ENCODE results near the gene RAB15. TPM values are rescaled to one million over a fixed set of nuclear protein-coding genes. Genes with fewer than 3 reads are reported as not detected.

Gene RAB15
- total and polyA plus RNA-seq, 2 donors (not counting 3 experiments of a cell fraction or from before 2014, with no cell fraction given), result 24.9 to 33.3 TPM

DNA sequence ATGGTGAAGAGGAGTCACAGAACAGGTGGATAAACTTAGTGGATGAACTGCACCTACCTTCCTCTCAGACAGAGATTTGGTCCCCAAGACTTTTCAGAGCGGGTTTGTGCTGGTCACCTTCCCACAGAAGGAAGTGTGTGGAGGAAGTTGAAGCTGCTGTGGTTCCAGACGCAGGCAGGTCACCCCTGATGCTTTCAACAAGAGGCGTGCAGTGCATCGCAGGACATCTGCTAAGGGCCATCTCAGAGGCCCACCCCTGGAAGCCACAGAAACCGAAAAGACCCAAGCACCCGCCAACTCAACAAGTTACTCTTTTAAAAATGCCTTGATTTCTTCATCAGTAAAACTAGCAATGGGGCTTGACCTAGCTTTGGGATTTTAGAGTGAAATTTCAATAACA, 28.6 kb downstream of the RAB15 start:
- Histone ChIP-seq H3K27ac (ENCODE audit: insufficient read depth, low read depth, low read length) (no peak overlapping the region), H3K4me1 (ENCODE audit: control insufficient read depth, extremely low read depth, insufficient read depth, low read length) (no peaks in the 10 kb centered on the region), H3K79me2 (ENCODE audit: control insufficient read depth, insufficient read depth, low read length) (no peaks in the 10 kb centered on the region), H3K36me3 (ENCODE audit: control insufficient read depth in 2 of 2, extremely low read depth in 1 of 2, insufficient read depth in 2 of 2, low read length in 2 of 2) (peaks cover 0 to 10% of the 10 kb centered on the region in 2 experiments), H3K4me3 (replicated peaks in 1 of 3; ENCODE audit: insufficient read depth in 1 of 3, low read depth in 1 of 3, low read length in 3 of 3) (no peak overlapping the region), H3K9ac (replicated peaks; ENCODE audit: extremely low read depth, insufficient read depth, low read length) (no peak overlapping the region), H4K20me1 (replicated peaks; ENCODE audit: control insufficient read depth, extremely low read depth, insufficient read depth, low read length) (no peaks in the 10 kb centered on the region), H3K27me3 (ENCODE audit: control insufficient read depth in 2 of 2, insufficient read depth in 2 of 2, low read length in 2 of 2) (no peaks in the 10 kb centered on the region), H2AFZ (ENCODE audit: low read depth, low read length) (no peak overlapping the region), H3K9me3 (replicated peaks; ENCODE audit: control insufficient read depth, insufficient read depth, low read length) (no peaks in the 10 kb centered on the region), H3K4me2 (ENCODE audit: insufficient read depth, low read length) (no peak overlapping the region), H3K9me1 (replicated peaks; ENCODE audit: control insufficient read depth, extremely low read depth, insufficient read depth, low read length) (no peaks in the 10 kb centered on the region)
- POLR2A ChIA-PET, result no interaction called here
- CTCF ChIA-PET, result interaction anchor here (1.2 kb wide), 1 partner anchor 7 kb away, joined by 4 read pairs; no protein-coding TSS in a partner anchor
- no peak for TF ChIP-seq POLR2A (IDR thresholded peaks at IDR 0.05; ENCODE audit: low read depth, low read length)
- no peak for TF ChIP-seq FOS (IDR thresholded peaks at IDR 0.05; ENCODE audit: borderline replicate concordance, insufficient read depth, low read length)
- TF ChIP-seq GATA2 (IDR thresholded peaks at IDR 0.05; ENCODE audit: insufficient read depth, insufficient read length, low read depth, low read length), result no peak
- TF ChIP-seq, protein P1, sequence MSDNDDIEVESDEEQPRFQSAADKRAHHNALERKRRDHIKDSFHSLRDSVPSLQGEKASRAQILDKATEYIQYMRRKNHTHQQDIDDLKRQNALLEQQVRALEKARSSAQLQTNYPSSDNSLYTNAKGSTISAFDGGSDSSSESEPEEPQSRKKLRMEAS (IDR thresholded peaks at IDR 0.05; ENCODE audit: insufficient read depth, insufficient read length), result no peak
- no peak for TF ChIP-seq MYC (IDR thresholded peaks at IDR 0.05; ENCODE audit: low read depth, low read length)
- no peak for TF ChIP-seq EZH2 (IDR thresholded peaks at IDR 0.05; ENCODE audit: borderline replicate concordance, low read depth, low read length, severe bottlenecking)
- no peak for TF ChIP-seq POLR2AphosphoS5 (IDR thresholded peaks at IDR 0.05; ENCODE audit: insufficient read depth, low read depth, low read length)
- no peak for TF ChIP-seq JUN (IDR thresholded peaks at IDR 0.05; ENCODE audit: borderline replicate concordance, insufficient read depth, insufficient read length, low read depth)
- TF ChIP-seq, protein P2, sequence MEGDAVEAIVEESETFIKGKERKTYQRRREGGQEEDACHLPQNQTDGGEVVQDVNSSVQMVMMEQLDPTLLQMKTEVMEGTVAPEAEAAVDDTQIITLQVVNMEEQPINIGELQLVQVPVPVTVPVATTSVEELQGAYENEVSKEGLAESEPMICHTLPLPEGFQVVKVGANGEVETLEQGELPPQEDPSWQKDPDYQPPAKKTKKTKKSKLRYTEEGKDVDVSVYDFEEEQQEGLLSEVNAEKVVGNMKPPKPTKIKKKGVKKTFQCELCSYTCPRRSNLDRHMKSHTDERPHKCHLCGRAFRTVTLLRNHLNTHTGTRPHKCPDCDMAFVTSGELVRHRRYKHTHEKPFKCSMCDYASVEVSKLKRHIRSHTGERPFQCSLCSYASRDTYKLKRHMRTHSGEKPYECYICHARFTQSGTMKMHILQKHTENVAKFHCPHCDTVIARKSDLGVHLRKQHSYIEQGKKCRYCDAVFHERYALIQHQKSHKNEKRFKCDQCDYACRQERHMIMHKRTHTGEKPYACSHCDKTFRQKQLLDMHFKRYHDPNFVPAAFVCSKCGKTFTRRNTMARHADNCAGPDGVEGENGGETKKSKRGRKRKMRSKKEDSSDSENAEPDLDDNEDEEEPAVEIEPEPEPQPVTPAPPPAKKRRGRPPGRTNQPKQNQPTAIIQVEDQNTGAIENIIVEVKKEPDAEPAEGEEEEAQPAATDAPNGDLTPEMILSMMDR (IDR thresholded peaks at IDR 0.05; ENCODE audit: extremely low read depth in 1 of 2, insufficient read depth in 1 of 2, low read depth in 1 of 2, low read length in 2 of 2), result no peak
- DNase-seq (ENCODE audit: low read depth, low spot score) (no peak), FAIRE-seq (no peak)
- dilution Hi-C loops (cut with MboI; ENCODE audit: extremely low pct_ligation_motif_present, low sequenced_read_pairs), result no loop called here
- intact Hi-C loops (cut with micrococcal nuclease), result no loop called here
- no TSS peak for BruUV-seq (replicated peaks)

Data from endothelial cell of umbilical vein (primary cell).